SKM-1 (cell line): ENCODE measurements around the gene GNB1L.
"Not testable (repeated sequence)": the region's sequence is repeated elsewhere in the genome, so short reads cannot be mapped to it uniquely, and the experiment has no call there.

Experiments
- DNase-seq: peaks from one replicate; lab custom pipeline; 2025; ENCODE audit not compliant: unreplicated experiment; lab: John Stamatoyannopoulos, UW

The GNB1L gene

GRCh38 chr22:19846620-19847344 lies 7.9 kb downstream of the GNB1L start:
- no peak for DNase-seq

GRCh38 chr22:19845054-19845722 lies 9.5 kb downstream of the GNB1L start:
- DNase-seq: no peak

GRCh38 chr22:19844377-19845053 lies 10.2 kb downstream of the GNB1L start:
- no peak for DNase-seq

- DNase-seq: no peak
Observed at GRCh38 chr22:19843857-19844376, 10.8 kb downstream of the GNB1L start.

GRCh38 chr22:19843107-19843856 lies 11.4 kb downstream of the GNB1L start:
- DNase-seq: no peak

- DNase-seq: no peak
Observed at GRCh38 chr22:19842393-19843106, 12.1 kb downstream of the GNB1L start.

GRCh38 chr22:19841641-19842392 lies 12.9 kb downstream of the GNB1L start:
- DNase-seq: no peak

GRCh38 chr22:19840955-19841640 lies 13.6 kb downstream of the GNB1L start:
- DNase-seq: no peak

GRCh38 chr22:19840059-19840458 lies 14.6 kb downstream of the GNB1L start:
- no peak for DNase-seq

- DNase-seq: no peak
Observed at GRCh38 chr22:19837915-19838314, 16.8 kb downstream of the GNB1L start.

GRCh38 chr22:19836512-19836911 lies 18.2 kb downstream of the GNB1L start:
- DNase-seq: no peak

GRCh38 chr22:19834599-19834998 lies 20.1 kb downstream of the GNB1L start:
- DNase-seq: no peak

- DNase-seq: not testable (repeated sequence)
Observed at GRCh38 chr22:19833327-19833726, 21.3 kb downstream of the GNB1L start.

GRCh38 chr22:19832476-19833108 lies 22.1 kb downstream of the GNB1L start:
- DNase-seq: no peak

- DNase-seq: not testable (repeated sequence)
Observed at GRCh38 chr22:19831979-19832378, 22.7 kb downstream of the GNB1L start.

GRCh38 chr22:19831016-19831415 lies 23.7 kb downstream of the GNB1L start:
- DNase-seq: no peak

- no peak for DNase-seq
Observed at GRCh38 chr22:19828035-19828401, 26.7 kb downstream of the GNB1L start.

GRCh38 chr22:19827341-19828034 lies 27.2 kb downstream of the GNB1L start:
- no peak for DNase-seq
